HepG2 (cell line): ENCODE measurements around the gene SDK1. TPM values are rescaled to one million over a fixed set of nuclear protein-coding genes. Genes with fewer than 3 reads are reported as not detected.

ENCODE experiments used
- ATAC-seq: fragments of 200-7000 bp; cut with Tn5 transposase; 3 replicates; pipeline ENCODE4 v1.9.1; 2020; ENCODE audit warnings: mild to moderate bottlenecking, moderate library complexity
- BruUV-seq: library from RNA; stranded (reverse); fragments of 400-500 nt; replicated peaks from 2 replicates; lab custom pipeline; 2021; lab: Mats Ljungman, UMichigan
- CTCF ChIA-PET: fragments of 300-600 bp; formaldehyde crosslinking; extraction: SDS; loops from one replicate; lab custom pipeline; 2021; ENCODE audit warnings: low total read pairs, inconsistent platforms, low intra/inter-chr PET ratio; lab: Yijun Ruan, JAX
- POLR2A ChIA-PET: fragments of 350-600 bp; sonication (Branson Sonifier 250); formaldehyde crosslinking; loops from one replicate; lab custom pipeline; 2020; ENCODE audit warnings: antibody characterized with exemption, inconsistent platforms; lab: Yijun Ruan, JAX
- DNase-seq: peaks from one replicate; pipeline ENCODE4 v3.0.0-alpha.2; 2015; ENCODE audit warnings: low spot score
- FAIRE-seq: peaks from 3 replicates; lab custom pipeline; 2011; peaks lifted over from hg19 to GRCh38; lab: Jason Lieb, UNC
- H2AFZ ChIP-seq: one replicate; pipeline ENCODE4 v1.6.1; 2011; ENCODE audit warnings: low read length, inconsistent platforms
- H3K27ac ChIP-seq: fragments of 300-600 bp; 3 replicates; pipeline ENCODE4 v1.8.0; 2011; ENCODE audit warnings: mixed run types, mild to moderate bottlenecking, mixed read lengths, low read length, inconsistent platforms; ENCODE audit not compliant: insufficient read depth; ENCODE audit errors: extremely low read length
- H3K27me3 ChIP-seq, 2 experiments: fragments of 200-600 bp in 1 of 2; 2 replicates in 1 of 2; 3 replicates in 1 of 2; pipeline versions ENCODE4 v1.6.0 to v1.8.0; 2011; ENCODE audit warnings: low read length in 2 of 2, mild to moderate bottlenecking in 2 of 2, moderate library complexity in 2 of 2, inconsistent platforms in 1 of 2; ENCODE audit not compliant: insufficient read depth in 2 of 2, control insufficient read depth in 1 of 2
- H3K36me3 ChIP-seq, 2 experiments: fragments of 200-600 bp in 1 of 2; replicated peaks in 1 of 2; 2 replicates in 1 of 2; 3 replicates in 1 of 2; pipeline versions ENCODE4 v1.5.1 to v1.8.0; 2011; ENCODE audit warnings: low read length in 2 of 2, inconsistent platforms in 1 of 2; ENCODE audit not compliant: insufficient read depth in 2 of 2, control insufficient read depth in 1 of 2
- H3K4me1 ChIP-seq: 2 replicates; pipeline ENCODE4 v1.5.1; 2012; ENCODE audit warnings: low read length, inconsistent platforms; ENCODE audit not compliant: insufficient read depth
- H3K4me2 ChIP-seq: 2 replicates; pipeline ENCODE4 v1.6.0; 2011; ENCODE audit warnings: low read depth, low read length, inconsistent platforms
- H3K4me3 ChIP-seq, 3 experiments: fragments of 200-600 bp in 1 of 3; sonication (generic), shearing (Covaris generic) in 1 of 3; replicated peaks in 1 of 3; 2 replicates each; pipeline ENCODE4 v1.5.1; 2011 to 2016; ENCODE audit warnings: low read length in 3 of 3, inconsistent platforms in 2 of 3, low read depth in 2 of 3, mild to moderate bottlenecking in 2 of 3, control low read depth in 1 of 3, mixed read lengths in 1 of 3; ENCODE audit not compliant: insufficient read depth in 1 of 3
- H3K79me2 ChIP-seq: one replicate; pipeline ENCODE4 v1.6.1; 2011; ENCODE audit warnings: low read length, inconsistent platforms; ENCODE audit not compliant: insufficient read depth
- H3K9ac ChIP-seq: 2 replicates; pipeline ENCODE4 v1.6.0; 2011; ENCODE audit warnings: mild to moderate bottlenecking, low read depth, low read length, inconsistent platforms; ENCODE audit not compliant: insufficient read depth
- H3K9me3 ChIP-seq: 2 replicates; pipeline ENCODE4 v1.5.1; 2012; ENCODE audit warnings: mild to moderate bottlenecking, low read length
- H4K20me1 ChIP-seq: 2 replicates; pipeline ENCODE4 v1.6.0; 2011; ENCODE audit warnings: inconsistent platforms, mild to moderate bottlenecking, low read length, moderate library complexity; ENCODE audit not compliant: insufficient read depth
- ARNTL ChIP-seq: sonication (generic); formaldehyde crosslinking; IDR thresholded peaks from 2 replicates; pipeline ENCODE4 v1.4.0; 2020; ENCODE audit warnings: mild to moderate bottlenecking, missing genetic modification reagents
- ERF ChIP-seq: IDR thresholded peaks from 2 replicates; pipeline ENCODE4 v1.6.1; 2018; ENCODE audit warnings: missing biosample characterization, missing genetic modification reagents
- ISX ChIP-seq: sonication (generic); formaldehyde crosslinking; conservative IDR thresholded peaks from 2 replicates; pipeline ENCODE4 v1.5.0; 2020; ENCODE audit warnings: missing genetic modification reagents
- KDM4B ChIP-seq: sonication (generic); formaldehyde crosslinking; IDR thresholded peaks from 2 replicates; pipeline ENCODE4 v1.4.0; 2020; ENCODE audit warnings: missing genetic modification reagents
- MAFG ChIP-seq: sonication (generic); formaldehyde crosslinking; IDR thresholded peaks from 2 replicates; pipeline ENCODE4 v1.5.1; 2020; ENCODE audit warnings: mild to moderate bottlenecking, missing genetic modification reagents
- MEF2D ChIP-seq: sonication (generic); formaldehyde crosslinking; IDR thresholded peaks from 2 replicates; pipeline ENCODE4 v1.5.1; 2020; ENCODE audit warnings: mild to moderate bottlenecking, missing genetic modification reagents
- MIXL1 ChIP-seq: IDR thresholded peaks from 2 replicates; pipeline ENCODE4 v1.6.1; 2016
- RELA ChIP-seq: sonication (generic); formaldehyde crosslinking; IDR thresholded peaks from 2 replicates; pipeline ENCODE4 v1.4.0; 2020; ENCODE audit warnings: missing genetic modification reagents
- SNAPC2 ChIP-seq: sonication (generic); formaldehyde crosslinking; IDR thresholded peaks from 2 replicates; pipeline ENCODE4 v1.8.1; 2022; ENCODE audit warnings: mild to moderate bottlenecking, missing genetic modification reagents
- SP140L ChIP-seq: sonication (generic); formaldehyde crosslinking; IDR thresholded peaks from 2 replicates; pipeline ENCODE4 v1.4.0; 2020; ENCODE audit warnings: missing genetic modification reagents, borderline replicate concordance
- ZFY ChIP-seq: sonication (generic); formaldehyde crosslinking; IDR thresholded peaks from 2 replicates; pipeline ENCODE4 v1.4.0; 2020; ENCODE audit warnings: missing genetic modification reagents
- ZMAT3 ChIP-seq: sonication (generic); formaldehyde crosslinking; conservative IDR thresholded peaks from 2 replicates; pipeline ENCODE4 v1.7.0; 2021; ENCODE audit warnings: missing genetic modification reagents
- ZNF207 ChIP-seq: fragments of 450-650 bp; IDR thresholded peaks from 2 replicates; pipeline ENCODE4 v1.6.1; 2016; ENCODE audit warnings: antibody characterized with exemption, borderline replicate concordance
- ZNF24 ChIP-seq: fragments of 450-650 bp; IDR thresholded peaks from 2 replicates; pipeline ENCODE4 v1.6.1; 2017; ENCODE audit warnings: antibody characterized with exemption, mild to moderate bottlenecking
- WGBS: methylation state at CpG from one replicate; pipeline ENCODE4 v1.1.6; 2017; ENCODE audit warnings: low lambda C conversion rate; 5-methylcytosine and 5-hydroxymethylcytosine counted together
- in situ Hi-C: cut with HindIII; loops from 2 replicates; pipeline ENCODE4 v1.10.0; 2017; ENCODE audit warnings: low pct_unique_long_range_greater_than_20kb; ENCODE audit not compliant: extremely low pct_ligation_motif_present
- intact Hi-C: fragments of 100-400 bp; cut with micrococcal nuclease; formaldehyde crosslinking; loops from one replicate; pipeline ENCODE4 v1.10.0; 2022; ENCODE audit not compliant: unreplicated experiment
- polyA plus RNA-seq, 8 experiments: library from polyadenylated mRNA; depleted of rRNA in 3 of 8; stranded (reverse) in 7 of 8; unstranded in 1 of 8; fragments of >200 nt; fragmentation: Illumina TruSeq in 4 of 8; extraction: Trizol in 4 of 8; gene quantifications; 2 replicates each; pipeline versions ENCODE4 v1.2.1 to v1.2.3, GENCODE V29; 2011 to 2016; ENCODE audit warnings: low read depth in 4 of 8, missing spikeins in 1 of 8, mixed read lengths in 1 of 8; ENCODE audit not compliant: insufficient read depth in 1 of 8
- total RNA-seq, 5 experiments: library from RNA; depleted of rRNA; stranded (reverse); fragments of >200 nt; fragmentation: Illumina TruSeq; extraction: Trizol; gene quantifications; 2 replicates each; pipeline ENCODE4 v1.2.3, GENCODE V29; 2016; ENCODE audit warnings: low read depth in 1 of 5
- TF ChIP-seq, protein P1 (sequence below): sonication (generic); formaldehyde crosslinking; IDR thresholded peaks from 2 replicates; pipeline ENCODE4 v1.5.1; 2020; ENCODE audit warnings: missing genetic modification reagents, mild to moderate bottlenecking, borderline replicate concordance
- TF ChIP-seq, protein P2 (sequence below): sonication (generic); formaldehyde crosslinking; IDR thresholded peaks from 2 replicates; pipeline ENCODE4 v1.4.0; 2020; ENCODE audit warnings: missing genetic modification reagents
- TF ChIP-seq, protein P3 (sequence below): sonication (generic); formaldehyde crosslinking; IDR thresholded peaks from 2 replicates; pipeline ENCODE4 v1.4.0; 2020; ENCODE audit warnings: mild to moderate bottlenecking, missing genetic modification reagents

The SDK1 gene
- total and polyA plus RNA-seq, 2 of the 13 experiments (the other 11 are each of a cell fraction or from before 2014, with no cell fraction given) = 0.35 to 2.4 TPM

DNA sequence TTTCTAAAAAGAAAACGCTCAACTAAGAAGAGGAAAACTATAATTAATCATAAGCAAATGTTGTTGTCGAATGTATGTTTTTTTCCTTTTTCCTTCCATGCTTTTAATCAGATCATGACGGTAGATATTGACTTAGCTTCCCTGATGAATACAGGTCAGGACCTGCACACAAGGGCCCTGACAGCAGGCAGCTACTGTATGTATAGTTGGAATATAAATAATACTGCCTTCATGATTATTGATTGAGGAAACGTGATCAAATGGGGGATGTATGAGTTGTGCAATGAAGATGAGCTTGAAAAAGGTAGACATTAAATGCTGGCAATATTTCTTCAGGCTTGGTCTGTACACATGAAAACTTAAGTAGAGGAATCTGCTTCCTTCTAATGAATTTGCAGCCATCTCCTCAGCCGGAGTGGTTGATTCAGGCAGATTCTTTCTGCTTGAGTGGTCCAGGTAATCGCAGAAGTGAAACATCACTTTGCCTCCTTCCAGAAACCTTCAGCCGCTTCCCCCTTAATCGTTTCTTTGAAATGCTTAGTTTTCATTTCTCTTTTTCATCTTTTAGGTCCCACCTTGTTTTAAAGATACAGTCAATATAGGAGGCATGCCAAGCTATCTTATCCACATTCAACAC, 656.5 kb downstream of the SDK1 start (continued):
- TF ChIP-seq, protein P1, sequence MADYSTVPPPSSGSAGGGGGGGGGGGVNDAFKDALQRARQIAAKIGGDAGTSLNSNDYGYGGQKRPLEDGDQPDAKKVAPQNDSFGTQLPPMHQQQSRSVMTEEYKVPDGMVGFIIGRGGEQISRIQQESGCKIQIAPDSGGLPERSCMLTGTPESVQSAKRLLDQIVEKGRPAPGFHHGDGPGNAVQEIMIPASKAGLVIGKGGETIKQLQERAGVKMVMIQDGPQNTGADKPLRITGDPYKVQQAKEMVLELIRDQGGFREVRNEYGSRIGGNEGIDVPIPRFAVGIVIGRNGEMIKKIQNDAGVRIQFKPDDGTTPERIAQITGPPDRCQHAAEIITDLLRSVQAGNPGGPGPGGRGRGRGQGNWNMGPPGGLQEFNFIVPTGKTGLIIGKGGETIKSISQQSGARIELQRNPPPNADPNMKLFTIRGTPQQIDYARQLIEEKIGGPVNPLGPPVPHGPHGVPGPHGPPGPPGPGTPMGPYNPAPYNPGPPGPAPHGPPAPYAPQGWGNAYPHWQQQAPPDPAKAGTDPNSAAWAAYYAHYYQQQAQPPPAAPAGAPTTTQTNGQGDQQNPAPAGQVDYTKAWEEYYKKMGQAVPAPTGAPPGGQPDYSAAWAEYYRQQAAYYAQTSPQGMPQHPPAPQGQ (CRISPR knock-in tag) = no peak
- TF ChIP-seq ZNF24 (no peak), ISX (CRISPR knock-in tag) (no peak), ZMAT3 (CRISPR knock-in tag) (no peak), KDM4B (CRISPR knock-in tag) (no peak), SNAPC2 (no peak)
- TF ChIP-seq, protein P2, sequence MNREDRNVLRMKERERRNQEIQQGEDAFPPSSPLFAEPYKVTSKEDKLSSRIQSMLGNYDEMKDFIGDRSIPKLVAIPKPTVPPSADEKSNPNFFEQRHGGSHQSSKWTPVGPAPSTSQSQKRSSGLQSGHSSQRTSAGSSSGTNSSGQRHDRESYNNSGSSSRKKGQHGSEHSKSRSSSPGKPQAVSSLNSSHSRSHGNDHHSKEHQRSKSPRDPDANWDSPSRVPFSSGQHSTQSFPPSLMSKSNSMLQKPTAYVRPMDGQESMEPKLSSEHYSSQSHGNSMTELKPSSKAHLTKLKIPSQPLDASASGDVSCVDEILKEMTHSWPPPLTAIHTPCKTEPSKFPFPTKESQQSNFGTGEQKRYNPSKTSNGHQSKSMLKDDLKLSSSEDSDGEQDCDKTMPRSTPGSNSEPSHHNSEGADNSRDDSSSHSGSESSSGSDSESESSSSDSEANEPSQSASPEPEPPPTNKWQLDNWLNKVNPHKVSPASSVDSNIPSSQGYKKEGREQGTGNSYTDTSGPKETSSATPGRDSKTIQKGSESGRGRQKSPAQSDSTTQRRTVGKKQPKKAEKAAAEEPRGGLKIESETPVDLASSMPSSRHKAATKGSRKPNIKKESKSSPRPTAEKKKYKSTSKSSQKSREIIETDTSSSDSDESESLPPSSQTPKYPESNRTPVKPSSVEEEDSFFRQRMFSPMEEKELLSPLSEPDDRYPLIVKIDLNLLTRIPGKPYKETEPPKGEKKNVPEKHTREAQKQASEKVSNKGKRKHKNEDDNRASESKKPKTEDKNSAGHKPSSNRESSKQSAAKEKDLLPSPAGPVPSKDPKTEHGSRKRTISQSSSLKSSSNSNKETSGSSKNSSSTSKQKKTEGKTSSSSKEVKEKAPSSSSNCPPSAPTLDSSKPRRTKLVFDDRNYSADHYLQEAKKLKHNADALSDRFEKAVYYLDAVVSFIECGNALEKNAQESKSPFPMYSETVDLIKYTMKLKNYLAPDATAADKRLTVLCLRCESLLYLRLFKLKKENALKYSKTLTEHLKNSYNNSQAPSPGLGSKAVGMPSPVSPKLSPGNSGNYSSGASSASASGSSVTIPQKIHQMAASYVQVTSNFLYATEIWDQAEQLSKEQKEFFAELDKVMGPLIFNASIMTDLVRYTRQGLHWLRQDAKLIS (CRISPR knock-in tag) = no peak

DNA sequence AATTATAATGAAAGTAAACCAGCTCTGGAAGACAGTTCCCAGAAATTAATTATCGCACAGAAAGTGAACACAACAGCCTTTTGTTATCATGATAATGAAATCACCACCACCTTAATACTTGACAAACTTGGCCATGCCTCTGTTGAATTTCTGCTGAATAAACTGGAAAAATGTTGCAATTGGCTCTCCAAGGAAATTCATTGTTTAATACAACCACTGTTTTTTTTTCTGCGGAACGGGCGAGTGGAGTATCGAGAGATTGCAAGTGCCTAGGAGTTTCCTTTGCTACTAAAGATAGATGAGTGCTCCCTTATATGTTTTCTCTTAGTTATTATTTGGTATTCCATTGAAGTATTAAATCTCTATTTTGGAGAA, 657.0 kb downstream of the SDK1 start:
- intact Hi-C loops = no loop called here
- FAIRE-seq (no peak), ATAC-seq (no peak), DNase-seq (no peak)
- Histone ChIP-seq H3K79me2 (no peaks in the 10 kb centered on the region), H2AFZ (no peak overlapping the region), H3K27ac (no peak overlapping the region), H3K4me2 (no peak overlapping the region), H3K9ac (no peak overlapping the region), H3K36me3 (no peaks in the 10 kb centered on the region), H3K4me3 (no peak overlapping the region), H3K4me1 (peaks cover 32% of the 10 kb centered on the region), H4K20me1 (no peaks in the 10 kb centered on the region), H3K27me3 (no peaks in the 10 kb centered on the region), H3K9me3 (no peaks in the 10 kb centered on the region)
- ChIA-PET CTCF (no interaction called here), POLR2A (no interaction called here)
- in situ Hi-C loops = no loop called here
- 98% methylated on average over 5 of the region's 5 CpGs for WGBS
- TF ChIP-seq ZFY (CRISPR knock-in tag) = no peak
- TF ChIP-seq SP140L = no peak
- TF ChIP-seq ARNTL = no peak
- TF ChIP-seq MAFG (CRISPR knock-in tag) = no peak
- TF ChIP-seq MEF2D (CRISPR knock-in tag) = no peak
- TF ChIP-seq ERF (CRISPR knock-in tag) = no peak
- TF ChIP-seq MIXL1 = no peak
- TF ChIP-seq RELA = no peak
- TF ChIP-seq, protein P3, sequence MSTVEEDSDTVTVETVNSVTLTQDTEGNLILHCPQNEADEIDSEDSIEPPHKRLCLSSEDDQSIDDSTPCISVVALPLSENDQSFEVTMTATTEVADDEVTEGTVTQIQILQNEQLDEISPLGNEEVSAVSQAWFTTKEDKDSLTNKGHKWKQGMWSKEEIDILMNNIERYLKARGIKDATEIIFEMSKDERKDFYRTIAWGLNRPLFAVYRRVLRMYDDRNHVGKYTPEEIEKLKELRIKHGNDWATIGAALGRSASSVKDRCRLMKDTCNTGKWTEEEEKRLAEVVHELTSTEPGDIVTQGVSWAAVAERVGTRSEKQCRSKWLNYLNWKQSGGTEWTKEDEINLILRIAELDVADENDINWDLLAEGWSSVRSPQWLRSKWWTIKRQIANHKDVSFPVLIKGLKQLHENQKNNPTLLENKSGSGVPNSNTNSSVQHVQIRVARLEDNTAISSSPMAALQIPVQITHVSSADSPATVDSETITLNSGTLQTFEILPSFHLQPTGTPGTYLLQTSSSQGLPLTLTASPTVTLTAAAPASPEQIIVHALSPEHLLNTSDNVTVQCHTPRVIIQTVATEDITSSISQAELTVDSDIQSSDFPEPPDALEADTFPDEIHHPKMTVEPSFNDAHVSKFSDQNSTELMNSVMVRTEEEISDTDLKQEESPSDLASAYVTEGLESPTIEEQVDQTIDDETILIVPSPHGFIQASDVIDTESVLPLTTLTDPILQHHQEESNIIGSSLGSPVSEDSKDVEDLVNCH = no peak
- no peak for TF ChIP-seq ZNF207
- BruUV-seq = no TSS peak
